WTC11 (cell line): ENCODE measurements around the gene ZSWIM6. TPM values are rescaled to one million over a fixed set of nuclear protein-coding genes. Genes with fewer than 3 reads are reported as not detected.

ENCODE experiments used
- ATAC-seq: fragments of 200-7000 bp; cut with Tn5 transposase; 2 replicates; pipeline ENCODE4 v1.10.0; 2021; ENCODE audit warnings: mild to moderate bottlenecking, moderate library complexity
- CTCF ChIA-PET: fragments of 300-600 bp; sonication (Branson Sonifier 250); formaldehyde crosslinking; loops from one replicate; lab custom pipeline; 2021; ENCODE audit warnings: antibody characterized with exemption; lab: Charles Lee
- POLR2A ChIA-PET: fragments of 350-600 bp; sonication (Branson Sonifier 250); formaldehyde crosslinking; loops from one replicate; lab custom pipeline; 2021; ENCODE audit warnings: antibody characterized with exemption; lab: Charles Lee
- DNase-seq: peaks from one replicate; pipeline ENCODE4 v3.0.0; 2021; ENCODE audit warnings: low spot score
- H3K27ac Mint-ChIP-seq: 2 replicates; pipeline ENCODE4 v1.8.0; 2021; ENCODE audit warnings: mixed read lengths
- H3K27me3 Mint-ChIP-seq: 2 replicates; pipeline ENCODE4 v1.8.0; 2021; ENCODE audit warnings: low read depth, mild to moderate bottlenecking, moderate library complexity, mixed read lengths
- H3K36me3 Mint-ChIP-seq: 2 replicates; pipeline ENCODE4 v1.8.0; 2021; ENCODE audit warnings: mixed read lengths
- H3K4me1 Mint-ChIP-seq: 2 replicates; pipeline ENCODE4 v1.8.0; 2022; ENCODE audit warnings: mixed read lengths
- H3K4me3 Mint-ChIP-seq: 2 replicates; pipeline ENCODE4 v1.8.0; 2021; ENCODE audit warnings: mild to moderate bottlenecking, moderate library complexity, mixed read lengths
- H3K9me3 Mint-ChIP-seq: 2 replicates; pipeline ENCODE4 v1.8.0; 2021; ENCODE audit warnings: mixed read lengths
- CREB1 ChIP-seq: sonication (generic); formaldehyde crosslinking; IDR thresholded peaks from 2 replicates; pipeline ENCODE4 v1.8.0; 2023; ENCODE audit warnings: mild to moderate bottlenecking, missing genetic modification reagents
- EMX1 ChIP-seq: fragments of 250-450 bp; sonication (Bioruptor Pico); IDR thresholded peaks from 2 replicates; pipeline ENCODE4 v1.8.0; 2021; ENCODE audit warnings: mild to moderate bottlenecking
- GTF2I ChIP-seq: fragments of 250-450 bp; sonication (Bioruptor Pico); conservative IDR thresholded peaks from 2 replicates; pipeline ENCODE4 v1.4.0; 2021; ENCODE audit warnings: mild to moderate bottlenecking
- HMGA2 ChIP-seq: fragments of 250-450 bp; sonication (Bioruptor Pico); IDR thresholded peaks from 2 replicates; pipeline ENCODE4 v1.4.0; 2021; ENCODE audit warnings: mild to moderate bottlenecking, moderate library complexity
- JUN ChIP-seq: sonication (generic); formaldehyde crosslinking; IDR thresholded peaks from 2 replicates; pipeline ENCODE4 v1.8.0; 2023; ENCODE audit warnings: mild to moderate bottlenecking, missing genetic modification reagents
- NFYB ChIP-seq: sonication (generic); formaldehyde crosslinking; conservative IDR thresholded peaks from 2 replicates; pipeline ENCODE4 v1.8.0; 2022; ENCODE audit warnings: low read depth, missing genetic modification reagents
- NR1H2 ChIP-seq: sonication (generic); formaldehyde crosslinking; IDR thresholded peaks from 2 replicates; pipeline ENCODE4 v1.9.0; 2021; ENCODE audit warnings: mild to moderate bottlenecking, moderate library complexity, missing genetic modification reagents
- RELA ChIP-seq: sonication (generic); formaldehyde crosslinking; IDR thresholded peaks from 2 replicates; pipeline ENCODE4 v1.8.1; 2022; ENCODE audit warnings: missing genetic modification reagents, mild to moderate bottlenecking, borderline replicate concordance
- RORB ChIP-seq: fragments of 250-450 bp; sonication (Bioruptor Pico); IDR thresholded peaks from 2 replicates; pipeline ENCODE4 v1.9.0; 2021; ENCODE audit warnings: mild to moderate bottlenecking
- ZNF138 ChIP-seq: sonication (generic); formaldehyde crosslinking; conservative IDR thresholded peaks from 2 replicates; pipeline ENCODE4 v1.8.1; 2022; ENCODE audit warnings: mild to moderate bottlenecking, moderate library complexity, missing genetic modification reagents
- ZNF219 ChIP-seq: sonication (generic); formaldehyde crosslinking; IDR thresholded peaks from 2 replicates; pipeline ENCODE4 v1.8.0; 2023; ENCODE audit warnings: missing genetic modification reagents, mild to moderate bottlenecking, borderline replicate concordance
- ZNF396 ChIP-seq: fragments of 250-450 bp; sonication (Bioruptor Pico); IDR thresholded peaks from 2 replicates; pipeline ENCODE4 v1.8.0; 2021; ENCODE audit warnings: mild to moderate bottlenecking, moderate library complexity, borderline replicate concordance
- total RNA-seq: library from RNA; stranded (reverse); gene quantifications from 3 replicates; pipeline ENCODE4 v1.2.3, GENCODE V29; 2021
- TF ChIP-seq, protein P1 (sequence below): sonication (generic); formaldehyde crosslinking; IDR thresholded peaks from 2 replicates; pipeline ENCODE4 v1.8.1; 2022; ENCODE audit warnings: mild to moderate bottlenecking, missing genetic modification reagents, moderate library complexity, borderline replicate concordance
- TF ChIP-seq, protein P2 (sequence below): sonication (generic); formaldehyde crosslinking; conservative IDR thresholded peaks from 2 replicates; pipeline ENCODE4 v1.8.1; 2022; ENCODE audit warnings: mild to moderate bottlenecking, missing genetic modification reagents
- TF ChIP-seq, protein P3 (sequence below): sonication (generic); formaldehyde crosslinking; IDR thresholded peaks from 2 replicates; pipeline ENCODE4 v1.8.0; 2022; ENCODE audit warnings: mild to moderate bottlenecking, missing genetic modification reagents
- TF ChIP-seq, protein P4 (sequence below): sonication (generic); formaldehyde crosslinking; IDR thresholded peaks from 2 replicates; pipeline ENCODE4 v1.8.0; 2022; ENCODE audit warnings: mild to moderate bottlenecking, missing genetic modification reagents
- TF ChIP-seq, protein P5 (sequence below): fragments of 250-450 bp; sonication (Bioruptor Pico); IDR thresholded peaks from 2 replicates; pipeline ENCODE4 v1.9.0; 2021; ENCODE audit warnings: mild to moderate bottlenecking
- TF ChIP-seq, protein P6 (sequence below): sonication (generic); formaldehyde crosslinking; IDR thresholded peaks from 2 replicates; pipeline ENCODE4 v1.8.1; 2023; ENCODE audit warnings: mild to moderate bottlenecking, missing genetic modification reagents
- TF ChIP-seq, protein P7 (sequence below): fragments of 250-450 bp; sonication (Bioruptor Pico); IDR thresholded peaks from 2 replicates; pipeline ENCODE4 v1.9.0; 2021; ENCODE audit warnings: mild to moderate bottlenecking

The ZSWIM6 gene
- total RNA-seq, 1 experiment from 2014 or later, result 12.5 TPM

DNA sequence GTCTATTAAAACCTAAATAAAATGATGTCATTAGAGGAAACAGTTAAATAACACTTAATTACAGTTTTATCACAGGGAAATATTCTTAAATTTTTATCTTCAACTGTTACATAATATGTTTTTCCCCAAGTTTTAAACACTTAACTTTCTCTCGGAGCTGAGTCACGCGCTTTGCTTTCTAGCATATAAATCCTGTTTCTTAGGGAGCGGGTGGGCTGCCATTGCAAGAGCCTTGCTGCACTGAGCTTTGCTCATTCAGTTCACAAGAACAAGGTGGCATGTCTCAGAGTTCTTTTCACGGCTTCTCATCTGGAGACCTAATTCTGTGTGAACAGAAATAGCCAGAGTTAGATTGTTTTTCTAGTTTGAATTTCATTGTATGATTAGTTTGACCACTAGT lies 166.1 kb downstream of the ZSWIM6 start (continued):
- TF ChIP-seq, protein P1, sequence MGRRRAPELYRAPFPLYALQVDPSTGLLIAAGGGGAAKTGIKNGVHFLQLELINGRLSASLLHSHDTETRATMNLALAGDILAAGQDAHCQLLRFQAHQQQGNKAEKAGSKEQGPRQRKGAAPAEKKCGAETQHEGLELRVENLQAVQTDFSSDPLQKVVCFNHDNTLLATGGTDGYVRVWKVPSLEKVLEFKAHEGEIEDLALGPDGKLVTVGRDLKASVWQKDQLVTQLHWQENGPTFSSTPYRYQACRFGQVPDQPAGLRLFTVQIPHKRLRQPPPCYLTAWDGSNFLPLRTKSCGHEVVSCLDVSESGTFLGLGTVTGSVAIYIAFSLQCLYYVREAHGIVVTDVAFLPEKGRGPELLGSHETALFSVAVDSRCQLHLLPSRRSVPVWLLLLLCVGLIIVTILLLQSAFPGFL (CRISPR knock-in tag), result no peak
- TF ChIP-seq NFYB (no peak), JUN (CRISPR knock-in tag) (no peak), ZNF138 (CRISPR knock-in tag) (no peak), RORB (CRISPR knock-in tag) (no peak), ZNF396 (CRISPR knock-in tag) (no peak)

DNA sequence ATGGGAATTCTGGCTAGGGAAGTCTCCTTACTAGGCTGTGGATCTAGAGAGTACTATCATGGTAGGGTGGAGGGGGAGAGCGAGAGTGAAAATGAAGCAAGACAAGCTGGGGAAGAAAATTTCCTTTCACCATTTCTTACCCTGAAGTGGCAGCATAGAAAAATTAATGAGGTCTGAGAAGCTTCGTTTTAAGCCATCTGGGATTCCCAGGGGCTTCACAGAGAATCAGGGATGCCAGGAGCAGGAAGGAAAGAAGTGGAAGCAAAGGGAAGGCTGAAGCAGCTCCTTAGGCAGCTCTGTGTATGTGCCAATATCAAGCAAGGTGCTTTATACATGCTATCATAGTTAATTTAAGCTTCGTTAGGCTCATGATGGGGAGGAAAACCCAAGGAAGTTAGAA lies 169.9 kb downstream of the ZSWIM6 start:
- Mint-ChIP-seq H3K27me3 (no peaks in the 10 kb centered on the region), H3K9me3 (0 out of 2 replicates have a peak, but pooled peaks cover 3% of the 10 kb centered on the region), H3K4me1 (peaks cover 2% of the 10 kb centered on the region; the same call in 1 of the 2 replicates), H3K27ac (no peak overlapping the region), H3K36me3 (0 out of 2 replicates have a peak, but pooled peaks cover 2% of the 10 kb centered on the region), H3K4me3 (no peak overlapping the region)
- TF ChIP-seq, protein P2, sequence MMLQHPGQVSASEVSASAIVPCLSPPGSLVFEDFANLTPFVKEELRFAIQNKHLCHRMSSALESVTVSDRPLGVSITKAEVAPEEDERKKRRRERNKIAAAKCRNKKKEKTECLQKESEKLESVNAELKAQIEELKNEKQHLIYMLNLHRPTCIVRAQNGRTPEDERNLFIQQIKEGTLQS (CRISPR knock-in tag), result no peak
- TF ChIP-seq, protein P3, sequence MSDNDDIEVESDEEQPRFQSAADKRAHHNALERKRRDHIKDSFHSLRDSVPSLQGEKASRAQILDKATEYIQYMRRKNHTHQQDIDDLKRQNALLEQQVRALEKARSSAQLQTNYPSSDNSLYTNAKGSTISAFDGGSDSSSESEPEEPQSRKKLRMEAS (CRISPR knock-in tag), result no peak
- TF ChIP-seq, protein P4, sequence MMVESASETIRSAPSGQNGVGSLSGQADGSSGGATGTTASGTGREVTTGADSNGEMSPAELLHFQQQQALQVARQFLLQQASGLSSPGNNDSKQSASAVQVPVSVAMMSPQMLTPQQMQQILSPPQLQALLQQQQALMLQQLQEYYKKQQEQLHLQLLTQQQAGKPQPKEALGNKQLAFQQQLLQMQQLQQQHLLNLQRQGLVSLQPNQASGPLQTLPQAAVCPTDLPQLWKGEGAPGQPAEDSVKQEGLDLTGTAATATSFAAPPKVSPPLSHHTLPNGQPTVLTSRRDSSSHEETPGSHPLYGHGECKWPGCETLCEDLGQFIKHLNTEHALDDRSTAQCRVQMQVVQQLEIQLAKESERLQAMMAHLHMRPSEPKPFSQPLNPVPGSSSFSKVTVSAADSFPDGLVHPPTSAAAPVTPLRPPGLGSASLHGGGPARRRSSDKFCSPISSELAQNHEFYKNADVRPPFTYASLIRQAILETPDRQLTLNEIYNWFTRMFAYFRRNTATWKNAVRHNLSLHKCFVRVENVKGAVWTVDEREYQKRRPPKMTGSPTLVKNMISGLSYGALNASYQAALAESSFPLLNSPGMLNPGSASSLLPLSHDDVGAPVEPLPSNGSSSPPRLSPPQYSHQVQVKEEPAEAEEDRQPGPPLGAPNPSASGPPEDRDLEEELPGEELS (CRISPR knock-in tag), result no peak
- no peak for TF ChIP-seq HMGA2 (CRISPR knock-in tag)
- no peak for TF ChIP-seq JUN (CRISPR knock-in tag)
- ChIA-PET CTCF (no interaction called here), POLR2A (no interaction called here)
- no peak for ATAC-seq
- DNase-seq, result no peak

DNA sequence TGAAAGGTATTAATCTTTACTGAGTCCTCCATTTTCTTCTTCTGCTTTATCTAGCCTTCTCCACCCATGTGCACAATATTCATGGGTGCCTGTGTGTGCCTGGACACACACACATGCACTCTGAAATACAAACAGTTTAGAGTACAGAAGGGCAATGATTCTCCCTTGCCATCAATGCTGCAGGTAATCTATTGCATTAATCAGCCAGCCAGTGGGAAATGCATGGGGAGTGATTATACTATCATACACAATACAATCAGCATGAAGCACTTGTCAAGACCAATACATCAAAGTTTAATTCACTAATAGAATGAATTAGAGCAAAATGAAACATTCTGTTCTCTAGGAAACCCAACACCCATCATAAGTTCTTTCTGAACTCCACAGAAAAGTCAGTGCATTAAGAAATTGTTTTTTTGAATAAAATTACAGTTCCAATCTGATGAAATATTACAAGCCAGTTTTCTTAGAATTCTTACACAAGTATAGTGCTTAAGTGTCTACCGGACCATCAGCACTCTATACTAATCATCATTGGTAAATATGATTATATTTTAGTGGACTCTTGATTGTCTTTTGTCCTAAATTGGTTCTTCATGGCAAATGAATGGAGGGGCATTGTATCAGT lies 172.2 kb downstream of the ZSWIM6 start:
- Mint-ChIP-seq H3K4me3 (no peak overlapping the region), H3K9me3 (0 out of 2 replicates have a peak, but pooled peaks cover 3% of the 10 kb centered on the region), H3K36me3 (0 out of 2 replicates have a peak, but pooled peaks cover 2% of the 10 kb centered on the region), H3K4me1 (peaks cover 8% of the 10 kb centered on the region; the same call in 1 of the 2 replicates), H3K27ac (no peak overlapping the region), H3K27me3 (no peaks in the 10 kb centered on the region)
- ChIA-PET POLR2A (no interaction called here), CTCF (no interaction called here)
- no peak for TF ChIP-seq RELA (CRISPR knock-in tag)
- no peak for TF ChIP-seq RORB (CRISPR knock-in tag)
- TF ChIP-seq ZNF219, result no peak
- TF ChIP-seq NR1H2 (CRISPR knock-in tag), result no peak
- TF ChIP-seq, protein P1 (CRISPR knock-in tag), result no peak
- TF ChIP-seq, protein P5, sequence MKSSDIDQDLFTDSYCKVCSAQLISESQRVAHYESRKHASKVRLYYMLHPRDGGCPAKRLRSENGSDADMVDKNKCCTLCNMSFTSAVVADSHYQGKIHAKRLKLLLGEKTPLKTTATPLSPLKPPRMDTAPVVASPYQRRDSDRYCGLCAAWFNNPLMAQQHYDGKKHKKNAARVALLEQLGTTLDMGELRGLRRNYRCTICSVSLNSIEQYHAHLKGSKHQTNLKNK (CRISPR knock-in tag), result no peak
- TF ChIP-seq GTF2I (CRISPR knock-in tag), result no peak
- TF ChIP-seq, protein P6, sequence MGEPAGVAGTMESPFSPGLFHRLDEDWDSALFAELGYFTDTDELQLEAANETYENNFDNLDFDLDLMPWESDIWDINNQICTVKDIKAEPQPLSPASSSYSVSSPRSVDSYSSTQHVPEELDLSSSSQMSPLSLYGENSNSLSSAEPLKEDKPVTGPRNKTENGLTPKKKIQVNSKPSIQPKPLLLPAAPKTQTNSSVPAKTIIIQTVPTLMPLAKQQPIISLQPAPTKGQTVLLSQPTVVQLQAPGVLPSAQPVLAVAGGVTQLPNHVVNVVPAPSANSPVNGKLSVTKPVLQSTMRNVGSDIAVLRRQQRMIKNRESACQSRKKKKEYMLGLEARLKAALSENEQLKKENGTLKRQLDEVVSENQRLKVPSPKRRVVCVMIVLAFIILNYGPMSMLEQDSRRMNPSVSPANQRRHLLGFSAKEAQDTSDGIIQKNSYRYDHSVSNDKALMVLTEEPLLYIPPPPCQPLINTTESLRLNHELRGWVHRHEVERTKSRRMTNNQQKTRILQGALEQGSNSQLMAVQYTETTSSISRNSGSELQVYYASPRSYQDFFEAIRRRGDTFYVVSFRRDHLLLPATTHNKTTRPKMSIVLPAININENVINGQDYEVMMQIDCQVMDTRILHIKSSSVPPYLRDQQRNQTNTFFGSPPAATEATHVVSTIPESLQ (CRISPR knock-in tag), result no peak
- TF ChIP-seq EMX1 (CRISPR knock-in tag), result no peak
- TF ChIP-seq, protein P7, sequence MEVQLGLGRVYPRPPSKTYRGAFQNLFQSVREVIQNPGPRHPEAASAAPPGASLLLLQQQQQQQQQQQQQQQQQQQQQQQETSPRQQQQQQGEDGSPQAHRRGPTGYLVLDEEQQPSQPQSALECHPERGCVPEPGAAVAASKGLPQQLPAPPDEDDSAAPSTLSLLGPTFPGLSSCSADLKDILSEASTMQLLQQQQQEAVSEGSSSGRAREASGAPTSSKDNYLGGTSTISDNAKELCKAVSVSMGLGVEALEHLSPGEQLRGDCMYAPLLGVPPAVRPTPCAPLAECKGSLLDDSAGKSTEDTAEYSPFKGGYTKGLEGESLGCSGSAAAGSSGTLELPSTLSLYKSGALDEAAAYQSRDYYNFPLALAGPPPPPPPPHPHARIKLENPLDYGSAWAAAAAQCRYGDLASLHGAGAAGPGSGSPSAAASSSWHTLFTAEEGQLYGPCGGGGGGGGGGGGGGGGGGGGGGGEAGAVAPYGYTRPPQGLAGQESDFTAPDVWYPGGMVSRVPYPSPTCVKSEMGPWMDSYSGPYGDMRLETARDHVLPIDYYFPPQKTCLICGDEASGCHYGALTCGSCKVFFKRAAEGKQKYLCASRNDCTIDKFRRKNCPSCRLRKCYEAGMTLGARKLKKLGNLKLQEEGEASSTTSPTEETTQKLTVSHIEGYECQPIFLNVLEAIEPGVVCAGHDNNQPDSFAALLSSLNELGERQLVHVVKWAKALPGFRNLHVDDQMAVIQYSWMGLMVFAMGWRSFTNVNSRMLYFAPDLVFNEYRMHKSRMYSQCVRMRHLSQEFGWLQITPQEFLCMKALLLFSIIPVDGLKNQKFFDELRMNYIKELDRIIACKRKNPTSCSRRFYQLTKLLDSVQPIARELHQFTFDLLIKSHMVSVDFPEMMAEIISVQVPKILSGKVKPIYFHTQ (CRISPR knock-in tag), result no peak
- TF ChIP-seq CREB1 (CRISPR knock-in tag), result no peak
- ATAC-seq (no peak), DNase-seq (no peak)
